Activated CD4-positive, alpha-beta T cell treated with anti-CD3 and anti-CD28 coated beads, Interleukin-2, amount 50 U/mL, for 24 hours (primary cell): ENCODE measurements around the gene DLGAP4.

Experiments
- DNase-seq, 2 donors: peaks; one replicate each; pipeline ENCODE4 v3.0.0-alpha.2; 2020; ENCODE audit warnings: low read depth in 1 of 2, low spot score in 1 of 2

The DLGAP4 gene

DNA sequence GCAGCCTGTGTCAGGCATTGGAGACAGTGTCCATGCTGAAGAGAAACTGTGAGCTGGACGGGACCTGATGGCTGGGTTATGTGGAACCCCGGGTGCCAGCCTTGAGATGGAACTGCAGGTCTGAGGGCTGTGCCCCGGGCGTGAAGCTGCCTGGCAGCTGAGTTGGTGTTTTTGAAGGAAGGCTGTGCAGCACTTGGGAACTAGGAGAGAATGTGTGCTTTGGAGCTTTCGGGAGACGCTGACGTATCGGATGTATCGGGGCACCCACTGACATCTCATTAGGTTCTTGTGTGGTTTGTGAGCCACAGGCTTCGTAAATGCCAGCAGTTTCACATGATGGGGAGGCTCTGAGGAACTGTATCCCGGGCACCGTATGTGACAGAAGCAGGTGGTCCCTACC lies 2.2 kb downstream of the DLGAP4 start:
- no peak for DNase-seq

DNA sequence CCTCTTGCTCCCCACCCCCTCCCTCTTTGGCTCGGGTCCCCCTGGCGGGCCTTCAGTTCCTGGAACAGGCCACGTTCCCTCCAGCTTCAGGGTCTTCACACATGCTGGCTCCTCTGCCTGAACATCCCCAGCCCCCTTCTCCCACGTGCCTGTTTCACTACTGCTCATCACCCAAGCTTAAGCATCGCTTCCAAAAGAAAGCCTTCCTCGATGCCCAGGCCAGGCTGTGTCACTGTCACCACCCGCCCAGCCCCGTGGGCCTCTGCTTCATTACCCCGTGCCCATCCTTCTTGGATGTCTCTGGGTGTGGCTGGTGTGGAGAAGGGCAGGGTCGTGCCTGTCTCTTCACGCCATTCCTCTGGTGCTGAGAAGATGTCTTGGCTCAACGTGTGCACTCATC lies 2.8 kb downstream of the DLGAP4 start:
- DNase-seq = no peak

GRCh38 chr20:36309643-36310042 lies 3.5 kb downstream of the DLGAP4 start:
- no peak for DNase-seq

- DNase-seq = no peak
Measured at GRCh38 chr20:36310215-36310981, 4.3 kb downstream of the DLGAP4 start.

DNA sequence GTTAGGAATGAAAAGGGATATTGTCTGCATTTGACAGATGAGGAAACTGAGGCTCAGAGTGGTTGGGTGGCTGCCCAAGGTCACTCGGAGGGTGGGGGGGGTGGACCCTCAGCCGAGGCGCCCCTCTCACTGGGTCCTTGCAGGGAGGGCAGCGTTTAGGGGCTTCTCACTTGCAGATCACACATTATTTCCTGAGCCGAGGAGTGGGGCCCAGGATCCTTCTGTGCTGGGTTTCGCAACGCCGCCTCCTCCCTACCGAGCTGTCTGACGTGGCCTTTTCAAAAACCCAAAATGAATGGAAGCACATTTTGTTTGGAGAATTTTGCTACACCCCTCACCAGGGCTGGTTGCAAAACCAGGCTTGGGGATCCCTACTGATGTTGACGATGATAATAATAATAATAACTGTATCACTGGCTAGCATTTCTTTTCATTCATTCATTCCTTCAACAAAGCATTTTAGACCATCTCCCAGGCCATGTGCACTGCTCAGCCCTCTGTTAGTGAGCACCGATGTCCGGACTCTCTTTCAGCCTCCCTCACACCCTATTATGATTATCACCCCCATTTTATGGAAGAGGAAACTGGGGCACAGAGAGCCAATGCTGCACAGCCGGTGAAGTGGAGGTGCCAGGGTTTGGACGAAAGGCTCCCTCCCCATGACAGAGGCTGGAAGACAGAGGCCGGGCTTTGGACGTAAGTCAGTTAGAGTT lies 5.2 kb downstream of the DLGAP4 start:
- DNase-seq = no peak

DNA sequence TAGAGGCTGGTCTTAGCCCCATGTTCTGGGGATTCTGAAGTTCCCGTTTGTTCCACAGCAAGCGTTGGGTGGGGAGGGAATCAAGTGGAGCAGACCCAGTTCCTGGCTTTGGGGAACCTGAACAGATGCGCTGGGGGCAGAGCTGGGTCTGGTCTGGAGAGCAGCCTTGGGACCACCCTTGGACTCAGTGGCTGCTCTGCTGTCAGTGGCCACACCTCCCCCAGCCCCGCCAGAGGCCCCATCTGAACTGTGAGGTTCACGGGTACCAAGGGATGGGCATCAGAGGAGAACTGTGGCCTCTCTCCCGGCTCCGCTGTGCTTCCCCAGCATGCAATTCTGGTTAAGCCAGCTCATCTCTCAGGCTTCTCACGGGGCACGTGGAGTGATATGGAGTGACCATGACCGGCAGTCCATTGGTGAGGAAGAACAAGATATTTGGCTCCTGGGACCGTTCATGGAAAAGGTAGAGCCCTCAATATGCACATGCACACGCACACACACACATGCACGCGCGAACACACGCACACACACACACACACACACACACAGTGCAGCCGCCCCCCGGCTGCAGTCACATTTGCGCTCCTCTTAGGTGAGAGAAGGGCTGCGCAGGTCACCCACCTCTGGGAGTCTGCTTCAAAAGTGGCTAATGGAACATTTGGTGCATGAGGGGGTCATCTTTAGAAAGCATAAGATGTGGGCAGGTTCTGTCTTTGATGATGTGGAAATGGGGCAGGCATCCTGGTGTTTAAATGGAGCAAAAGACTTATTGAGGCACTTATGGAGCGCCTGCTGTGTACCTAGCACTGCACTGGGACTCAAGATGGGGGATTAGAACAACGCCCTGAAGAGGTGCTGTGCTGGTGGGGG lies 6.0 kb downstream of the DLGAP4 start:
- DNase-seq = no peak

GRCh38 chr20:36312724-36313441 lies 6.7 kb downstream of the DLGAP4 start:
- DNase-seq = no peak

- DNase-seq = no peak
Measured at GRCh38 chr20:36313476-36313875, 7.3 kb downstream of the DLGAP4 start.

- DNase-seq = no peak
Measured at GRCh38 chr20:36313926-36314325, 7.8 kb downstream of the DLGAP4 start.

DNA sequence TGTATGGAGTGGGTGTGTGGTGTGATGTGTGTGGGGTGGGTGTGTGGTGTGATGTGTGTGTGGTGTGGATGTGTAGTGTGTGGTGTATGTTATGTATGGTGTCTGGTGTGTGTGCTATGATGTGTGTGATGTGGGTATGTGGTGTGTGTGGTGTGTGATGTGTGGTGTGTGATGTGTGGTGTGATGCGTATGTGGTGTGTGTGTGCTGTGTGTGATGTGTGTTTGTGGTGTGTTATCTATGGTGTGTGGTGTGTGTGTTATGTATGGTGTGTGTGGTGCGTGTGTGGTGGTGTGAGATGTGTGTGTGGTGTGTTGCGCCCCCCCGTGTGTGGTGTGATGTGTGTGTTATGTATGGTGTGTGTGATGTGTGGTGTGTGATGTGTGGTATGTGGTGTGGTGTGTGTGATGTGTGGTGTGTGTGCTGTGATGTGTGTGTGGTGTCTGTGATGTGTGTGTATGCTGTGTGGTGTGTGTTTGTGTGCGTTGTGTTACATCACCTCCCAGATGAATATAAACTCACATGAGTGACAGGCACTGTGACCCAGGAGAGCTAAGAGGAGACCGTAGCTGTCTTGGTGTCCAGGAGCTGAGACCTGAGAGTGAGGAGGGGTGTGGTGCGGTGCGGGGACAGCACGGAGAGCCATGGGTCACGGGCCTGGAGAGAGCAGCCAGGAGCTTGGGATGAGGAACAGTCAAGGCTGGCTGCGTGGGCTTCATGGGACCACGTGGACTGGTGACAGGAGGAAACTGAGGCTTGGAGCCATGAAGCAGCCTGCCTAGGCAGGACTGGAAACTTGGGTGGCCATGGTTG lies 8.8 kb downstream of the DLGAP4 start:
- no peak for DNase-seq

- no peak for DNase-seq
Measured at GRCh38 chr20:36315545-36316351, 9.6 kb downstream of the DLGAP4 start.

DNA sequence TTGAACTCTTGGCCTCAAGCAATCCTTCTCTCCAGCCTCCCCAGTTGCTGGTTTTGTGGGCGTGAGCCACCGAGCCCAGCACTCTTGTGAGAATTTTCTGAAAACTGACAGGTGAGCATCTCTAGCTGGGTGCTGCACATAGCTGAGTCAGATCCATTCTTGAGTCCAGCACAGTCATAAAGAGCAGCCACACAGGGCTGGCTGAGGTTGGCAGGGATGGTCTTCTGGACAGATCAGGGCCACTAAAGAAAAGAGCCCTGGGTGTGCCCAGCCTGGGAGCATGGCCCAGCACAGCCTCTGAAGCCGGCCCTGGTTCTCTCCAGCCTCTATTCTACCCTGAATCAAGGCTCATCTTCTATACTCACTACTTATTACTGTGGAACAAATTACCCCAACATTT lies 11.5 kb downstream of the DLGAP4 start:
- DNase-seq = no peak

- no peak for DNase-seq
Measured at GRCh38 chr20:36318166-36318565, 12.0 kb downstream of the DLGAP4 start.

DNA sequence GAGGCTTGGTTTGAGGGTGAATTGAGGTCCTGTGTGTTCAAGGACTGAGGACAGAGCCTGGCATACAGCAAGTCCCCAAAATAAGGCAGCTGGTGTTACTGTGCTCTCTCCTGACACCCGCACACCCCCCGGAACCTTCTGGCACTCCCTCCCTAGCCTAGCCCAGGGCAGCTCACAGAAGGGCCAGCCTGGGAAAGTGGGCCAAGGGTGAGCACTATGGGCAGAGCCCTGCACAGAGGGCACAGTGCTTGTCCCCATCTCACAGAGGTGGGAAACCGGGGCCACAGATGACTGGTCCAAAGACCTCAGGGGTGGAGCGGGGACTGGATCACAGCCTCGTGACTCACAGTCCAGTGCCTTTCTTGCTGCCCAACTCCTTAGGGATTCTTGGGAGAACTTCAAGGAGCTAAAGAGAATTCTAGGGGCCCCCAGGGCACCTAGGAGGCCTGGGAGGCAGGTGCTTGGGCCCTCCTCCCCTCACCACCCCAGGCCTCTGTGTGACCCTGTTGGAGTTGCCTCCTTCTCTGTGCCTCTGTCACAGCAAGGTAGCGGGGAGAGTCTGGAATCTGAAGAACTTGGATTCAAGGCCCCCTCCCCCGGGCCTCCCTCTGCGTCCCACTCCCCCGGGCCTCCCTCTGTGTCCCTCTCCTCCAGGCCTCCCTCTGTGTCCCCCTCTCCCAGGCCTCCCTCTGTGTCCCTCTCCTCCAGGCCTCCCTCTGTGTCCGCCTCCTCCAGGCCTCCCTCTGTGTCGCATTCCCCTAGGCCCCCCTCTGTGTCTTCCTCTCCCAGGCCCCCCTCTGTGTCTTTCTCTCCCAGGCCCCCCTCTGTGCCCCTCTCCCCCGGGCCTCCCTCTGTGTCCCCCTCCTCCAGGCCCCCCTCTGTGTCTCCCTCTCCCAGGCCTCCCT lies 13.5 kb downstream of the DLGAP4 start:
- DNase-seq = no peak

DNA sequence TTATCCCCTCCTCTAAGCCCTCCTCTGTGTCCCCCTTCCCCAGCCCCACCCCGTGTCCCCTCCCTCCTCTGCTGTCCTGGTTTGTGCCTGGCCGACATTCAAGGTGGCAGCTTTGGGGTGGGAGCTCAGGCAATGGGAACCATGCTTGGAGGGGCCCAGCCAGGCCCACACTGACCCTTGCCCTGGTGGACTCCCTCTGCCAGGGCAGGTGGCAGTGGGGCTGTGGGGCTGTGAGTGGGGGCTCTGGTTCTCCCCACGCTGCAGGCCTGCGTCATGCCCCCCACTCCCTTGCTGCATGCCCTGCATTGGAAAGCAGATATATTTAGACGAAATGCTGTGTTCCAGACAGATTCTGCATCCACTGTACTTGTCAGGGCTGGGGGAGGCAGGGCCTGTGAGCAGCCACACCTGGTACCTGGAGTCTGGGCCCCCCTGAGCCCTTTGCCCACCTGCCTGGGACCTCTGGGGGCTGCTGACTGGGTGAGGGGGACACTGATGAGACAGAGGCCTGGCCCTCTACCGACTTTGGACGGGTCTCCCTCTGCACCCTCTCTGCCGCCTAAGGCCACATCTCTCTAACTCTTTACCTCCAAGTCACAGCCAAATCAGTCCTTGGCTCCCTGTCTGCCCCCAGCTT lies 14.2 kb downstream of the DLGAP4 start:
- no peak for DNase-seq

GRCh38 chr20:36320898-36321695 lies 15.0 kb downstream of the DLGAP4 start:
- no peak for DNase-seq

DNA sequence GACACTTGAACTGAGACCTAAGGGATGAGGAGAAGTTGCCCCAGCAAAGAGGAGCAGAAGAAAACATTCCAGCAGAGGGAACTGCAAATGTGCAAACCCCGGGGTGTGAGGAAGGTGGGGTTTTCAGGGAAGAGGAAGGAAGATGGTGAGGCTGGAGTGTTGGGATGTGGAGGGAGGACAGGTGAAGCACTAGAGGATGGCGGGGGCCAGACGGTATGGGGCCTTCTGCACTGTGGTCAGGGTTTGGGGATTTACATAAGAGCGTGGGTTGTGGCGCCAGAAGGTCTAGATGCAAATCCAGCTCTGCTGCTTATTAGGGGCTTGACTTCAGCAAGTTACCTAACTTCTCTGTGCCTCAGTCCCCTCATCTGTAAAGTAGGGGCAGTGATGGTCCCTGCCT lies 16.0 kb downstream of the DLGAP4 start:
- DNase-seq = no peak
